SJCRH30 (cell line): ENCODE measurements around the gene MCU. TPM values are rescaled to one million over a fixed set of nuclear protein-coding genes. Genes with fewer than 3 reads are reported as not detected.

Experiments used
- DNase-seq, 2 experiments: peaks; one replicate each; pipeline ENCODE4 v3.0.0-alpha.2; 2015 to 2020
- H3K27ac ChIP-seq: fragments of 250-450 bp; sonication (Bioruptor Pico); 2 replicates; pipeline ENCODE4 v1.5.1; 2020; ENCODE audit warnings: mild to moderate bottlenecking, moderate library complexity
- H3K27me3 ChIP-seq: fragments of 250-450 bp; sonication (Bioruptor Pico); 2 replicates; pipeline ENCODE4 v1.5.1; 2020; ENCODE audit warnings: mild to moderate bottlenecking, moderate library complexity
- H3K36me3 ChIP-seq: fragments of 250-450 bp; sonication (Bioruptor Pico); 2 replicates; pipeline ENCODE4 v1.5.1; 2020; ENCODE audit warnings: mild to moderate bottlenecking, moderate library complexity
- H3K4me1 ChIP-seq: fragments of 250-450 bp; sonication (Bioruptor Pico); 2 replicates; pipeline ENCODE4 v1.5.1; 2020; ENCODE audit warnings: mild to moderate bottlenecking, moderate library complexity
- H3K4me3 ChIP-seq: fragments of 250-450 bp; sonication (Bioruptor Pico); 2 replicates; pipeline ENCODE4 v1.5.1; 2020; ENCODE audit warnings: mild to moderate bottlenecking, moderate library complexity
- H3K9me3 ChIP-seq: fragments of 250-450 bp; sonication (Bioruptor Pico); replicated peaks from 2 replicates; pipeline ENCODE4 v1.5.1; 2020; ENCODE audit warnings: mild to moderate bottlenecking, moderate library complexity
- total RNA-seq: library from RNA; depleted of rRNA; stranded (reverse); fragments of >200 nt; shearing (Covaris generic); gene quantifications from 2 replicates; pipeline ENCODE4 v1.2.3, GENCODE V29; 2014

MCU gene
- total RNA-seq, 1 experiment from 2014 or later = 53.7 TPM

DNA sequence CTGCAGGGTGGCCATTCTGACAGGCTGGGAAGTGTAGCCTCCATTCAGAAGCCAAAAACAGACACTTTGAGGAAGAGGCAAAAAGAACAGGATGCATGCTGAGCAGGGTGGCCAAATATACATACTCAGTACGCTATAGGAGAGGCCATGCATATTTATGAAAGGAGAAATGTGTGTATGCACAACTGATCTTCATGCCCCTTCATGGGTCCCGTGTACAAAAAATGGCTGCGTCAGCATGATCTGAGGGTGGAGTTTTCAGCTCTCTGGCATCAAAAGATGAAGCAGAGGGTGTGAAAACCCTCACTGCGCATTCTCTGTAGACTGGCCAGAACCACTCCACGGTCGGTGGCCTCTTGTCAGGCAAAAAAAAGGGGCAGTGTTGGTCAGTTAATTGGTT is 166.1 kb downstream of the MCU start:
- no peaks in the 10 kb centered on the region for H3K27me3 ChIP-seq
- no peaks in the 10 kb centered on the region for H3K9me3 ChIP-seq
- DNase-seq = no peak
- no peak overlapping the region for H3K27ac ChIP-seq
- peaks cover 12% of the 10 kb centered on the region for H3K36me3 ChIP-seq
- H3K4me3 ChIP-seq = no peak overlapping the region
- no peaks in the 10 kb centered on the region for H3K4me1 ChIP-seq

DNA sequence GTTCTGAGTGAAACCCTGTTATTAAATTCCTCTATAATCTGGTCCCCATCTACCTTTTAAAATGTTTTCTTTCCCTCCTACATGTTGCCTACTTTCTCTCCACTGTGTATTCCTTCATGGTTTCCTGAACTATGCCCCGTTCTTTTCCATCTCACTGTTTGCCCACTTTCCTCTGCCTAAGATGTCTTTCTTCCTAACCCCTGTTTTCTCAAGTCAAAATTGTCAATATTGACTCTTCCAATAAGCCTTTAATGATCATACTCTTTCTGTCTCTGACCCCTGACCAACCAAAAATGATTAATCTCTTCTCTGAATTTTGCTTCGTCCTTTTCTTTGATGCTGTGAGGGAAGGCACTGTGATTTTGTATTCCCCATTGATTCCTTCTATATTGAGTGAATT is 171.0 kb downstream of the MCU start:
- no peak overlapping the region for H3K27ac ChIP-seq
- no peak overlapping the region for H3K4me3 ChIP-seq
- DNase-seq = no peak
- peaks cover 12% of the 10 kb centered on the region for H3K36me3 ChIP-seq
- H3K4me1 ChIP-seq = no peaks in the 10 kb centered on the region
- no peaks in the 10 kb centered on the region for H3K27me3 ChIP-seq
- no peaks in the 10 kb centered on the region for H3K9me3 ChIP-seq

DNA sequence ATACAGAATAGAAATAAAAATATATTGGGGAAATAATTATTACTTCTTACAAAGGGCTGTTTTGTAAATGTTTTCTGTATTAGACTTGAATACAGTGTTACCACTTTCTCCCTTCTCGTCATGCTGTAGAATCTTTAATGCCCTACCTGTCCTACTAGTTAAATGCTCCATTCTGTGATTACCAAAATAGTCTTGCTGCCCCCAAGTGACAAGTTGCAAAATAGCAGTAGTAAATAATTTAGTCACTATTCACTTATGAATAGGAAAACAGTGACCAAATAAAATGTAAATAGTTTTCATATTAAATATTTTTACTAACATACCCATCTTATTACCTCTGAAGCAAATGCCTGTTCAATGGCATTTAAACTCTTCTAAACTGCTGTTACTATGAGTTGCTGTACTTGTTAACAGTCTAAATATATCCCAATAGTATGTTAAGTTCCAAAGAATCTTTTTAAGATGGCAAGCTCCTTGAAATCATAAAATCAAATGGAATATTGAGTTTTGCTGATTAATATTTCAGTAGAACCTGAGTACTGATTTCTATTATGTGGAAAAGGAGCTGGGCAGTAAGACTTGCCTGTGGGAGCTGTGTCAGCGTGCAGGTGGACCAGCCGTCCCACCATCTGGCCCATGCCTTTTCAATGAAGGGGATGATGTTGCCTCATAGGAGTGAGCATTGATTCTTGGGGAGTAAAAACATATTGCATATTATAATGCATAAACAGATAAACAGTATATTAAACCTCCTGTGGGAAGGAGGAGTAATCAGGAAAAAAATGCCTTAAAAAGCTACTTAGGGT is 183.5 kb downstream of the MCU start:
- Histone ChIP-seq H3K27ac (no peak overlapping the region), H3K27me3 (no peaks in the 10 kb centered on the region), H3K4me3 (no peak overlapping the region), H3K36me3 (peaks cover 27% of the 10 kb centered on the region), H3K9me3 (0 out of 2 replicates have a peak, but pooled peaks cover 3% of the 10 kb centered on the region), H3K4me1 (no peaks in the 10 kb centered on the region)
- peak in 1 of 2 experiments; percentile 50 for DNase-seq

DNA sequence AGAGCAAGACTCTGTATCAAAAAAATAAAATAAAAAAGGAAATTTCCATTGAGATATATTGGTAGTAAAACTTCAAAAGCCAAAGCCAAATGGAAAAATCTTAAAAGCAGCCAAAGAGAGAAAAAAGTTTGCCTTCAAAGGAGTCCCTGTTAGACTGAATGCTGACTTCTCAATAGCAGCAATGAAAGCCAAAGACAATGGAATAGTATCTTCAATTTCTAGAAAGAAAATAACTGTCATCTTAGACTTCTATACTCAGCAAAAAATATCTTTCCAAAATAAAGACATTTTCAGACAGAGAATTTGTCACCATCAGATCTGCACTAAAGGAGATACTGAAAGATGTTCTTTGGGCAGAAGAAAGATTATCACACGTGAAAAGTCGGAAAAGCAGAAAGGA is 187.3 kb downstream of the MCU start:
- peaks cover 27% of the 10 kb centered on the region for H3K36me3 ChIP-seq
- H3K9me3 ChIP-seq = 0 out of 2 replicates have a peak, but pooled peaks cover 3% of the 10 kb centered on the region
- no peak overlapping the region for H3K27ac ChIP-seq
- DNase-seq = no peak
- H3K4me3 ChIP-seq = no peak overlapping the region
- H3K4me1 ChIP-seq = no peaks in the 10 kb centered on the region
- no peaks in the 10 kb centered on the region for H3K27me3 ChIP-seq

DNA sequence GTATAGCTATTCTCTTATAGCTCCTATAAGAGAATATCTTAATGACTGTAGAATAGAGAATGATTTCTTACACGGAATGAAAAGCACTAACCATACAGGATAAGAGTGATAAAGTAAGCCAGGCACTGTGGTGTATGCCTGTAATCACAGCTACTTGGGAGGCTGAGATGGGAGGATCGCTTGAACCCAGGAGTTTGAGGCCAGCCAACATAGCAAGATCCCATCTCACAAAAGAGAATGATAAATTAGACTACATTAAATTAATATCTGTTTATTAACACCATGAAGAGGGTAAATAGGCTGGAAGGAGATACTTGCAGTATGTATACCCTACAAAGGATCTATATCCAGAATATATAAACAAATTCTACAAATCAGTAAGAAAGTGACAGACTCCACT is 189.3 kb downstream of the MCU start:
- no peak overlapping the region for H3K4me3 ChIP-seq

DNA sequence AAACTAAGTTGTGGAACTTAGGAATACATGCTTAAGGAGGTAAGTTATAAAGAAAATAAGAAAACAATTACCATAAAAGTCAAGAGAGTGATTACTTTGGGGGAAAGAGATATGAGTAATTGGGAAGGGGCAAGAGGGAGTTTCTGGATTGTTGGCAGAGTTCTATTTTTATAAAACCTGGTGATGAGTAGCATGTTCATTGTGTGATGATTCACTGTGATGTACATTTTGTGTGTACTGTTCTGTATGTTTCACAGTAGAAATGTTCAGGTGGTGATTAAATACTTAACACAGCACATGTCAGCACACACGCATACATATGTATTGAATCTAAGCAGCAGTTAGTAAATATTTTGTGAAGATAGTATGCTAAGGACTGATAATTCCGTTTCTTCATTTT is 191.9 kb downstream of the MCU start:
- H3K27ac ChIP-seq = no peak overlapping the region
- no peaks in the 10 kb centered on the region for H3K9me3 ChIP-seq
- no peak overlapping the region for H3K4me3 ChIP-seq
- H3K27me3 ChIP-seq = no peaks in the 10 kb centered on the region
- H3K36me3 ChIP-seq = peaks cover 41% of the 10 kb centered on the region
- no peak for DNase-seq
- H3K4me1 ChIP-seq = no peaks in the 10 kb centered on the region

More for the DNA sequence above, 189.3 kb downstream of the MCU start:
- Histone ChIP-seq H3K9me3 (0 out of 2 replicates have a peak, but pooled peaks cover 3% of the 10 kb centered on the region), H3K27me3 (no peaks in the 10 kb centered on the region), H3K27ac (no peak overlapping the region), H3K4me1 (no peaks in the 10 kb centered on the region), H3K36me3 (peaks cover 28% of the 10 kb centered on the region)
- no peak for DNase-seq

DNA sequence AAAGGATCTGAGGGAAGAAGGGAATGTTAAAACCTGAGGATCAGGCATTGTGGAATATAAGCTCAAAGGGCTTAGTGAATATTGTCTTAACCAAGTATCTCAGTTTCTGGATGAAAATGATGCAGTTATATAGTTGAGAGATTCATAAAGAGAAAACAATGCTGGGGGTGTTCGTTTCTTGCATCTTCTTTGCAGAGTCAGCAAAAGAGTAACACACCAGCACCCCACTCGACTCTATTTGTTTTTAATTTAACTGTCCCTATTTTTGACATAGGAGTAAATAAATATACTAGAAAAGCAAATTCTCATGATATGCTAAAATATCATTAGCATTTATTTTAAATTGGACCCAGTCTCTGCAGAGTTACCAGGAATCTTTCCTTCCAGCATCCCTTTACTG is 194.0 kb downstream of the MCU start:
- Histone ChIP-seq H3K36me3 (peaks cover 33% of the 10 kb centered on the region), H3K27me3 (no peaks in the 10 kb centered on the region), H3K27ac (no peak overlapping the region), H3K9me3 (no peaks in the 10 kb centered on the region), H3K4me1 (no peaks in the 10 kb centered on the region), H3K4me3 (no peak overlapping the region)
- no peak for DNase-seq

DNA sequence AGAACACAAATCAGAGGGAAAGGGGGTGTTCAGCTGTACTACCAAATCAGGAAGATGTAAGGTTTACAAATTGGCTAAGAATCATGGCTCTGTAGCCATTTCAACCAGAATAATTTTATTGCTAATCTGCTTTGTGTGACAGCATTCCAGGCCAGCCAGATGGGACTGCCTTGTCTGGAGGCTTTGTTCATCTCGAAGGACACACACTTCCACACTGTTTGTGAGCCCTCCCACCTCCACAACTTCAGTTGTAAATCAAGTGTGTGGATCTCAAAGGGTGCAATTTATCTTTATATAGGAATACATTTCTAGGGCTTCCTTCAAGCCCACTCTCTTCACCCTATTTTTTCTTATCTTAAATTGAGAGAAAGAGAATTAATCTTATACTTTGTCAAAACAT is 194.7 kb downstream of the MCU start:
- H3K36me3 ChIP-seq = peaks cover 28% of the 10 kb centered on the region
- H3K27ac ChIP-seq = no peak overlapping the region
- H3K4me3 ChIP-seq = no peak overlapping the region
- no peak for DNase-seq
- no peaks in the 10 kb centered on the region for H3K9me3 ChIP-seq
- H3K4me1 ChIP-seq = no peaks in the 10 kb centered on the region
- no peaks in the 10 kb centered on the region for H3K27me3 ChIP-seq

DNA sequence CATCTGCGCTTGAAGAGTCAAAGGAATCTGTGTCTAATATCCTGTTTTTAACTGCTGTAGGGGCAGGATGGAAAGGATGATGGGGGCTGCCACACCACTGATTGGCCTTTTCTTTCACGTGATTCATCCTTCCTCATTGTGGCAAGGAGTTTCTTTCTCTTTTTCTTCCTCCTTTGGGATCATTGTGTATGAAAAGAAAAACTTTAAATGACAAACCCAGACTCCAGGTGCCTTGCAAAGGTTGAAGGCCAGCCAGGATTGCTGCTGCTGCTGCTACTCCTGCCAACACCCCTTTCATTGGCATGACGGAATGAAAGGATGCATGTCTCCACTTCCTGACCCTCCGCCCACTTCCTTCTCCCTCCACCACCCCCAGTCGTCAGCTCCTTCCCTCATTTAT is 195.1 kb downstream of the MCU start:
- no peaks in the 10 kb centered on the region for H3K9me3 ChIP-seq
- H3K36me3 ChIP-seq = peaks cover 28% of the 10 kb centered on the region
- H3K27ac ChIP-seq = no peak overlapping the region
- DNase-seq = no peak
- H3K27me3 ChIP-seq = no peaks in the 10 kb centered on the region
- no peak overlapping the region for H3K4me3 ChIP-seq
- no peaks in the 10 kb centered on the region for H3K4me1 ChIP-seq

DNA sequence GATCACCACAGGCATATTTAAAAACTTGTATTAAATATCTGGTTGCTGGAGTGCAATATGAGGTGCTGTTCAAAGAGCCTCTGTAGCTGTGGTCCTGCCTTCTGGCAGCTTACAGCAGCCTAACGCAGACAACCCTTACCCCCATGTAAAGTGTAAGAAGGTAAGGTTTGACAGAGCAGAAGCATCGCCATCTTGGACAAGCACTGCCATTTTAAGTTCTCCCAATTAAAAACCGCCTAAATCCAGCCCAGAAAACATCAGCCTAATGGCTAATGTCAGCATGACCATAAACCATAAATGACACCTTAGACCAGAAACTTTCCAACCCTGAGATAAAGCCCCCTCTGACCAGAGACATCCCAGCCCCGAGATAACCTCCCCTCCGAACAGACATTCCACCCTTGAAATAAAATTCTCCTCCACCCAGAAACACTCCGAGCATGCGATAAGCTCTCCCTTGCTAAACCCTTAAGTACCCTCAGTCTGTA is 196.3 kb downstream of the MCU start:
- H3K27me3 ChIP-seq = no peaks in the 10 kb centered on the region
- no peak overlapping the region for H3K4me3 ChIP-seq
- DNase-seq = no peak
- H3K27ac ChIP-seq = no peak overlapping the region
- peaks cover 28% of the 10 kb centered on the region for H3K36me3 ChIP-seq
- no peaks in the 10 kb centered on the region for H3K9me3 ChIP-seq
- no peaks in the 10 kb centered on the region for H3K4me1 ChIP-seq

DNA sequence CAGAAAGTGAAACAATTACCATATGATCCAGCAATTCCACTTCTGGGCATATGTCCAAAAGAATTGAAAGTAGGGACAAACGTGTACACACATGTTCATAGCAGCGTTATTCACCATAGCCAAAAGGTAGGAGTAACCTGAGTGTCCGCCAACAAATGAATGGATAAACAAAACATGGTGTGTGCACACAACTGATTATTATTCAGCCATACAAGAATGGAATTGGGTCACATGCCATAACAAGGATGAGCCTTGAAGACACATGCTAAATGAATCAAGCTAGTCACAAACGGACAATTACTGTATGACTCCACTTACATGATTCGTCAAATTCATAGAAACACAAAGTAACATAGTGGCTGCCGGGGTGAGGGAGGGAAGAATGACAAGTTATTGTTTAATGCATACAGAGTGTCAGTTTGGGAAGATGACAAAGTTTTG is 197.5 kb downstream of the MCU start:
- no peak for DNase-seq
- no peak overlapping the region for H3K4me3 ChIP-seq
- H3K9me3 ChIP-seq = no peaks in the 10 kb centered on the region
- H3K27ac ChIP-seq = no peak overlapping the region
- no peaks in the 10 kb centered on the region for H3K4me1 ChIP-seq
- peaks cover 28% of the 10 kb centered on the region for H3K36me3 ChIP-seq
- H3K27me3 ChIP-seq = no peaks in the 10 kb centered on the region

DNA sequence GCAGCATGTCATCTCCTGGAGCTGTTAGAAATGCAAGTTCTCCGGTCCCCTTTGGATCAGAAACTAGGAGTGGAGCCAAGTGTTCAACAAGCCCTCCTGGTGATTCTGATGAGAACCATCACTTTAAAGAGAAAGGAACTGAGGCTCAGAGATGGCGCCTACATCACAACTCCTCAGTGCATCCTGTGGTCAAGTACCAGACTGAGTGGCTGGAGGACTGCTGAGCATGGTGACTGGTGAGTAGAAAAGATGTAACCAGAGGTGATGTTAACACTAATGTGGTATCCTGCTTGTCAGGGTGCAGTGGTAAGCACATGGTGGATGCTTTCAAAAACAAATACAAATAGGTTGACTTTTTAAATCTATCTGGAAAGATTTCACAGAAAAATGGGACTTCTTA is 198.1 kb downstream of the MCU start:
- Histone ChIP-seq H3K9me3 (no peaks in the 10 kb centered on the region), H3K4me1 (no peaks in the 10 kb centered on the region), H3K27me3 (no peaks in the 10 kb centered on the region), H3K4me3 (no peak overlapping the region), H3K27ac (no peak overlapping the region), H3K36me3 (peaks cover 28% of the 10 kb centered on the region)
- no peak for DNase-seq

DNA sequence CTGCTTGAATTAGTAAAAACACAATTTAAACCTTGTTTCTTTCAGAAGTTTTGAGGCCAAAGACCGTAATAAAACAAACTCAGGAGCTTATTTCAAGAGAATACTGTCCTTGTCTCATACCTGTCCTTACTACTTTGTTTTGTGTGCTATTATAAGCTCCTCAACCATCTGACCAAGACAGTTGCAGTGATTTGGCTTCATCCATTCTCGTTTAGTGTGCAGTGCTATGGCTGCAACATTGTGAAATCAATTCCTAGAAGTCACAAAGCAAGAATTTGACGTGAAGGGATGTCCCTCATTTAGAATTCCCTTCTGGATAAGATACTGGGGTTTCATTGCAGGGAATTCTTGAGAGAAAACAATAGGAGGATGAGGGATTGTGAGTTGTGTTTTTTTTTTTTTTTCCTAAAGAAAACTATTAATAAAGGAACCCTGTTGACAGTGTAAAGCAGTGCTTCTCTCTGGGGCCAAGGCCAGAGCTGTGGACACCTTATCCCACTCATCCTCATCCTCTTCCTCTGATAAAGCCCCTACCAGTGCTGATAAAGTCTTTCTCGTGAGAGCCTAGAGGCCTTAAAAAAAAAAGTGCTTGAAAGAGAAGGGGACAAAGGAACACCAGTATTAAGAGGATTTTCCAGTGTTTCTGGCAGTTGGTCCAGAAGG is 201.3 kb downstream of the MCU start, which contains the start of gene OIT3:
TSS of gene OIT3 (plus strand) at position 604 of the 663 bp plus-strand sequence. CDS start 60 bp downstream, outside the sequence.
- Histone ChIP-seq H3K27ac (no peak within 1 kb of the TSS), H3K4me3 (no peak within 1 kb of the TSS), H3K4me1 (no peaks in the 10 kb centered on the region), H3K36me3 (peaks cover 11% of the 10 kb centered on the region), H3K27me3 (no peaks in the 10 kb centered on the region), H3K9me3 (no peaks in the 10 kb centered on the region; the same call in 1 of the 2 replicates)
- DNase-seq = no peak

DNA sequence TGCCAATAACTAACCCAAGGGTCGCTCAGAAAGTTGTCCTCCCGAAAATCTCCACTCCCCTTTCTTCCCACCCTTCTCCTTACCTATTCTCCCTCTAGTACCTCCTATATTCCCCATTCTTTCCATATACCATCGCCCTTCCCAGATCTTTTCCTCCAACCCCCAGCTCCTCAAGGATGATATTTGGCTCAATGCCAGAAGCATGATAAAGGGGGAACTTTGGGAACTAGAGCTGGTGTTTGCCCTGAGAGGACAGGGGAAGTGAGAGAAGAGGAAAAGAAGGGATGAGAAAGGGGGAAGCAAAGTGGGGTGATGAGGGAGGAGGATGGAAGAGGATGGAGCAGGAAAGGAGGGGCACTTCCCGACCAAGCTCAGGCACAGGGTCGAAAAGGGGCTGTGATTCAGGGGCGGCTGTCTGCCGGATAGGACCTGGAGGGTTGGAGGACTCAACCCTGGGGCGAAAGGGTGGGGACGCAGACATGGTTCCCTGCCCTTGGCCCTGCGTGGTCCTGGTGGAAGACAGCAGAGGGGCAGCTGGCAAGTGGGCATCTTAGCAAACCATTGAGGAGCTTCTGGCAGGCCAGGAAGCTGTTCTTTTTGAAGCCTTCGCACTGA is 203.4 kb downstream of the MCU start:
- Histone ChIP-seq H3K36me3 (peaks cover 2% of the 10 kb centered on the region; the same call in 1 of the 2 replicates), H3K27ac (no peak overlapping the region), H3K27me3 (no peaks in the 10 kb centered on the region), H3K4me3 (no peak overlapping the region), H3K4me1 (no peaks in the 10 kb centered on the region), H3K9me3 (no peaks in the 10 kb centered on the region; the same call in 1 of the 2 replicates)
- no peak for DNase-seq

DNA sequence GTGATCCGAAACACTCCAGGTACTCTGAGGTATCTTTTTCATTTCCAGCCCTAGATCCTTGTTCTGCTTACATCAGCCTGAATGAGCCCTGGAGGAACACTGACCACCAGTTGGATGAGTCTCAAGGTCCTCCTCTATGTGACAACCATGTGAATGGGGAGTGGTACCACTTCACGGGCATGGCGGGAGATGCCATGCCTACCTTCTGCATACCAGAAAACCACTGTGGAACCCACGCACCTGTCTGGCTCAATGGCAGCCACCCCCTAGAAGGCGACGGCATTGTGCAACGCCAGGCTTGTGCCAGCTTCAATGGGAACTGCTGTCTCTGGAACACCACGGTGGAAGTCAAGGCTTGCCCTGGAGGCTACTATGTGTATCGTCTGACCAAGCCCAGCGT is 206.7 kb downstream of the MCU start:
- no peaks in the 10 kb centered on the region; the same call in 1 of the 2 replicates for H3K9me3 ChIP-seq
- no peak for DNase-seq
- H3K4me1 ChIP-seq = no peaks in the 10 kb centered on the region
- H3K4me3 ChIP-seq = no peak overlapping the region
- no peaks in the 10 kb centered on the region for H3K27me3 ChIP-seq
- no peak overlapping the region for H3K27ac ChIP-seq
- H3K36me3 ChIP-seq = no peaks in the 10 kb centered on the region
